Adrenal gland (tissue), 5 donors: ENCODE results near the gene MED12L.

ENCODE experiments used
- CTCF ChIP-seq, 6 experiments: fragments of 450-650 bp in 4 of 6; fragments of 200-600 bp in 2 of 6; sonication (generic) in 1 of 6; IDR thresholded peaks; 1 replicate in 5 of 6; 2 replicates in 1 of 6; pipeline versions ENCODE4 v1.5.1 to v1.8.0; 2016 to 2021; ENCODE audit warnings: antibody characterized with exemption in 6 of 6, mild to moderate bottlenecking in 2 of 6, moderate library complexity in 1 of 6
- POLR2A ChIP-seq, 2 donors: fragments of 450-650 bp; IDR thresholded peaks; one replicate each; pipeline ENCODE4 v1.6.1; 2017; ENCODE audit warnings: antibody characterized with exemption in 2 of 2, mild to moderate bottlenecking in 2 of 2, moderate library complexity in 1 of 2
- donor health status: DM: no; HTN: no; CAD: no.

GRCh38 chr3:151318313-151318712, 232.8 kb downstream of the MED12L start:
- TF ChIP-seq CTCF (IDR thresholded peaks at IDR 0.05) (no peak), POLR2A (IDR thresholded peaks at IDR 0.05) (no peak)
